Sigmoid colon (tissue), 4 donors: ENCODE results near the gene DOCK8.

Experiments
- CTCF ChIP-seq, 4 experiments: fragments of 450-650 bp in 3 of 4; fragments of 200-600 bp in 1 of 4; IDR thresholded peaks; one replicate each; pipeline ENCODE4 v1.5.1; 2016 to 2019; ENCODE audit warnings: antibody characterized with exemption in 4 of 4, mild to moderate bottlenecking in 3 of 4, moderate library complexity in 2 of 4
- EP300 ChIP-seq, 4 donors: sonication (generic); formaldehyde crosslinking; IDR thresholded peaks; one replicate each; pipeline ENCODE4 v1.6.1; 2017; ENCODE audit warnings: antibody characterized with exemption in 4 of 4
- POLR2A ChIP-seq, 2 donors: fragments of 450-650 bp; IDR thresholded peaks; one replicate each; pipeline ENCODE4 v1.6.1; 2016; ENCODE audit warnings: antibody characterized with exemption in 2 of 2, mild to moderate bottlenecking in 2 of 2, moderate library complexity in 2 of 2

DNA sequence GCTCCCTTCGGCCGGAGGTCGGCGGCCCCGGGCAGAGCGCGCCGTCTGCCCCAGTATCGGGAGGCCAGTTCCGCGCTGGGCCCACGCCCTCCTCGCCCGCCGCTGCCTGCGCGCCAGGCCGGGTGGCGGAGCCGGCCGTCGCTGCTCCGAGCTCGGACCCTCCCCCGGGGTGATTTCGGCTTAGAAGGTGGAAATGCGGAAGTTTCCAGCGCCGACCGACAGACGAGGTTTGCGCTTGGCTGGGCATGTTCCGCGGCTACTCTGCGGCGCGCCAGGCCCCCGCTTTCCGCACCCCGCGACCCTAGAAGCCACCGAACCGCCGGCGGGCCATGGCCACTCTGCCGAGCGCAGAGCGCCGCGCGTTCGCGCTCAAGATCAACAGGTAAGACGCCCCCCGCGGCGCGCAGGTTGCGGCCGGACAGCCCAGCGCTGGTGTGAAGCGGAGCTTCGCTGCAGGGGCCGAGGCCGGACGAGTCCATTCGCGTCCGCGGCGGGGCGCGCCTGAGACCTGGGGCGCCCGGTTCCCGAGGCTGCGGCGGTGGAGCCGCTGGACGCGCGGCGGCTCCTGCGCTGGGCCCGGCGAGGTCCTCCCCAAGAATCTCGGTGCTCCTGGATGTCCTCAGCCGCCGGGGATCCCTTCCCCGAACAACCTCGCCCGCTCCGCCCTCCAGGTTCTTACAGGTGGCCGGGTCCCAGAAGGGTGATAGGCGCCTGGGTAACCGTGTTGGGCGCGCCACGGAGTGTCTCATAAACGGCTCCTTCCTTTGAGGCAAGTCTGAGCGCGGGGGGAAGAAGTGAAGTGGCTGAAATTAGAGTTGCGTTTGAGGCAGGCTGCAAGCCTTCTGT lies at the start of gene DOCK8:
- TF ChIP-seq CTCF (IDR thresholded peaks at IDR 0.05) (no peak), POLR2A (IDR thresholded peaks at IDR 0.05) (no peak), EP300 (IDR thresholded peaks at IDR 0.05) (no peak)
